GM18511 (cell line): ENCODE results near the gene CHRNA4.
"Not testable (repeated sequence)": the region's sequence is repeated elsewhere in the genome, so short reads cannot be mapped to it uniquely, and the experiment has no call there.

ENCODE experiments used
- ATAC-seq: cut with Tn5 transposase; IDR thresholded peaks from one replicate; pipeline ENCODE4 v1.9.1; 2021; ENCODE audit warnings: mild to moderate bottlenecking, moderate library complexity; ENCODE audit not compliant: unreplicated experiment

Gene CHRNA4

DNA sequence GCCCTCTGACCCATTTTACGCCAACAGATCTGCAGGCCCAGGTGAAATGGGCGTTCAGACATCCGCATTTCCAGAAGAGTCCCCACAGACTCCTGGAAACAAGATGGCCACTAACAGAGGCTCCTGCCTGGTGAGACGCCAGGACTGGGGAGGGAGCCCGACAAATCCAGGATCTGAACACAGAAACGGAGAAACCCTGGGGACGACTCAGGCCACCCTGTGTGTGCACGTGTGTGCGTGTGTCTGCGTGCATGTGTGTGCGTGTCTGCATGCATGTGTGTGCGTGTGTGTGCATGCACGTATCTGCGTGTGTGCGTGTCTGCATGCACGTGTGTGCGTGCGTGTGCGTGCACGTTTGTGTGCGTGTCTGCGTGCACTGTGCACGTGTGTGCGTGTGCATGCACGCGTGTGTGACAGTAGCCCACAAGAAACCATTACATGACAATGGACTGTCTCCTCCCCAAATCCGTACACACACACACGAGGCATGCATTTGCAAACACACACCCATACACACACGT, 24.9 kb downstream of the CHRNA4 start:
- no peak for ATAC-seq

DNA sequence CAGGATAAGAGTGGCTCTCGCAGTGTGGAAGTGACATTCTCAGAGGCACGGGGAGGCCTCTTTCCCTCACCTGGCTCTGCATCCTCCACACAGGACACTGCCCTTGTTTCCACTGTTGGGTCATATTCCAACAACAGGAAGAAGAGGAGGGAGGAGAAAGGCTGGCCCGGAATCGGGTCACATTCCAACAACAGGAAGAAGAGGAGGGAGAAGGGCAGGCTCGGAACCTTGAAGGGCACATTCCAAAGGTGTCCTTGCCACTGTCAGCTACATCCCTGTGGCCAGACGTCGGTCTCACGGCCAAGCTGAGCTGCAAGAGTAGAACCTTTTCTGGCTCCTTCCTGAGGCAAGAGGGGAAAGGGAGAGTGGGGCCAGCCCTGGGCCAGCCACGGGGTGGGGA, 25.4 kb downstream of the CHRNA4 start:
- ATAC-seq: no peak

GRCh38 chr20:63335060-63335459, 26.1 kb downstream of the CHRNA4 start:
- not testable (repeated sequence) for ATAC-seq

DNA sequence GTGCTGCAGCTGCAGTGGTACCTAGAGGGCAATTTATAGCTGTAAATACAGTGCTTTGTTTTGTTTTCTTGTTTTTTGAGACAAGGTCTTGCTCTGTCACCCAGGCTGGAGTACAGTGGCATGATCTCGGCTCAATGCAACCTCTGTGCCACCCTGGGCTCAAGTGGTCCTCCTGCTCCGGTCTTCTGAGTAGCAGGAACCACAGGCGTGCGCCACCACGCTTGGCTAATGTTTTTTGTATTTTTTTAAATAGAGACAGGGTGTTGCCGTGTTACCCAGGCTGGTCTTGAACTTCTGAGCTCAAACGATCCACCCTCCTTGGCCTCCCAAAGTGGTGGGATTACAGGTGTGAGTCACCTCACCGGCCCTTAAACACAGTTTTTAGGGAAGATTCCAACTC, 26.8 kb downstream of the CHRNA4 start:
- ATAC-seq: no peak

DNA sequence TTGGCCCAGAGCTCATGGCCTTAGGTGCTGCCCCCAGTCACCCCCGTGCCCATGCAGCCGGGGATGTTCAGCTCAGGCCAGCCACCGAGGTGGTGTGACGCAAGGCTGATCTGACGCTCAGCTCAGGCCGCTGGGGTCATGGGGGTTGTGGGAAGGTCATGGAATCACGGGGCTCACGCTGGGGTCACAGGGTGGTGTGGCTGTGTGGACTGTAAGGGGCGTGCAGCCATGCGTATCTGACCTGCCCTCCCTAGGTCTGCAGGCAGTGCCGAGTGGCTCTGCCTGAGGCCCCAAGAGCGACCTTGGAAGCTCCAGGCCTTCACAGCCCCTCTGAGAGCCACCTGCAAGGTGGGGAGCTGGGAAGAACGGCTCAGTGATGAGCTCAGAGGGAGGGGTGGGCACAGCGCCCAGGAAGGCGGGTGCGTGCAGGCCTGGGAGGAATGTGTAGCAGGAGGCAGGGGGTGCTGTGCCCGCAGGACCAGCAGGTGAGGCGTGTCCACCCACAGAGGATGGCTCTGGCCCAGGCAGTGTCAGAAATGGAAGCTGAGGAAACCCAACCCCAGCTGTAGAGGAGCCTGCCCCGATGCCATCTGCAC, 27.8 kb downstream of the CHRNA4 start:
- ATAC-seq: no peak

- ATAC-seq: no peak
Observed at GRCh38 chr20:63332488-63333240, 28.5 kb downstream of the CHRNA4 start.

DNA sequence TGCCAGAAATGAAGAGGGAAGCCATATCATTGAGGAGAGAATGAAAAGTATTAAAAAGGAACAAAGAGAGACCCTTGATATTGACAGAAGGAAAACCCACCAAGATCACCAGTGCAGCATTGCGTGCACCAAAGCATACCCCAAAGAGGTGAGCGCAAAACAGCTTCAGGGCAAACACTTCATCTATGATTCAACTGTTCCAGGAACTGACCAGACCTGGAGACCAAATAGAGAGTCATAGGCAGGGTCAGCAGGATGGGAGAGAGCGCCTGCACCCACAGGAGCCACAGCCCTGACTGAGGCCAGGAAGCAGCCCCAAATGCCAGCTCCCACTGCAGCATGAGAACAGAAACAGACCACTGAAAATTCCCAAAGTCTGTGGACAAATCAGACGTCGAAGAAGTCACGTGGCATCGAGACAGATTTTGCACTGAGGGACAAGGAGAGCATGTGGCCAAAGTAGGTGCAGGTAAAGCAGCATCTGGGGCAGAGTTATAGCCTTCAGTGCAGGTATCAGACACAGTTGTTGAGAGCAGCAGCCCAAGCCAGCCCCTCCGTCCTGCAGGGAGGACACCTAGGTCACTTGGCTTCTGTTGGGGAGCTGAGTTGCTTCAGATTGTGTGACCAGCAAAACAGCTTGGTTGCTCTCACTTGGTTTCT, 29.3 kb downstream of the CHRNA4 start:
- no peak for ATAC-seq

DNA sequence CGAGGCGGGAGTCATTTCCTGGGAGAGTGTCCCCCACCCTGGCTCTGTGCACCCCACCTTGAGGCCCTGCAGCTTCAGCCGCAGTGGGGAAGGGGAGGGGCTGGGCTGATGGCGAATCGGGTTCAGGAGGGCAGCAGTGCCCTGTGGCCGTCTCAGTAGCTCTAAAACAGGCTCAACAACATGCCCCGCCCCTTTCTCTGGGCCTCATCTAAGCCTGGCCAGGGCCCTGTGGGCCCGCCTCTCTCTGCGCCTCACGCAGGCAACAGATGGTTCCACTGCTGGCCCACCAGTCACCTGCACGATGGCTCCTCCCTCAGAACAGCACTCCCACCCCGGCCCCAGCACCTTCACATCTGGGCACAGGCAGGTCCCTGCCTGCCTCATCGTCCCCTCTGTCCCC, 30.2 kb downstream of the CHRNA4 start:
- no peak for ATAC-seq

GRCh38 chr20:63330084-63330760, 30.9 kb downstream of the CHRNA4 start:
- ATAC-seq: no peak

- ATAC-seq: no peak
Observed at GRCh38 chr20:63329331-63330083, 31.6 kb downstream of the CHRNA4 start.

DNA sequence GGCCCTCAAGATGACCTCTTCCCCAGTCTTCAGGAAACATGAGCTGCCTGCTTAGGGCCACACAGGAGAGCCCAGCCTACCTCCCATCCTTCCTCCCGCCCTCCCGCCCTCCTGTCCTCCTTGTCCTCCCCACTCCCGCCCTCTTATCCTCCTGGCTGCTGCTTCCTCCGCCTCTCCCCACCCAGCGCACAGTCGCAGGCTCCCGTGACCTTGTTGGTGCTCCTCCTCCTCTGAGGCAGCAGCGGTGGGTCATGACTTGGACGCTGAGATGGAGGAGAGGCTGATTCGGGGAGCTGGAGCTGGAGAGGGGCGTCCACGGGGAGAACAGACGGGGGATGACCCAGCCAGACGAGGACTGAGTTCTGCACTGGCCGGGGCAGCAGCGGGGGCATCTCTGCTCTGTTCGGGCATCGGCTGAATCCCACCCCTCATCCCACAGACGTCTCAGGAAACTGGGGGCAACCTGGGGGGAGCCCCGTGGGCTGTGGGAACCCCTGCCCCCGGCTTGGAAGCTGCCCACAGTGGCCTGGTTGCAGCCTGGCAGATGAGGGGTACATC, 32.4 kb downstream of the CHRNA4 start:
- ATAC-seq: no peak

DNA sequence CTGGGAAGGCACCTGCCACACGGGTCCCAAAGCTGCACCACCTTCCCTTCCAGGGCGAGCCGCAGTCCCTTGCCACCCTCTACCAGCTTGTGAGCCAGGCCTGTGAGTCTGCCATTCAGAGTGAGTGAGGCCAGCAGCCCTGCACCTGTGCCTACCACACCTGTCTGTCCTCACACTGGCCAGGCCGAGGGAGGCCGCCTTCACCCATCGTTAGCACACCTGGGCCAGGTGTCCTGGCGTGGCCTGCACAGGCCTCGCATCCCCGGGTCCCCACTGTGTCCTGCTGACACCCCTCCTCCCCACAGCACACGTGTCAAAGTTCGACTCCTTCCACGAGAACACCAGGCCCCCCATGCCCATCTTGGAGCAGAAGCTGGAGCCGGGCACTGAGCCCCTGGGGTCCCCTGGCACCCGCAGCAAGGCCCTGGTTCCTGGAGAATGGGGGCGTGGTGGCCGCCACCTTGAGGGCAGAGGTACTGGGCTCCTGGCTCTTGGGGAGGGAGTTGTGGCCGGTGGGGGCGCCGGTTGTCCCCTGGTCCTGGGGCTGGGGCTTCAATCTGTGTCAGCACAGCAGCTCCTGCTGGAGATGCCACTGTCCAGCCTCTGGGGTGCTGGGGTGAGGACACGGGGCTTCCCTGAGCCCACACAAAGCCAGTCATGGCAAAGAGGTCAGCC, 33.0 kb downstream of the CHRNA4 start:
- ATAC-seq: no peak

DNA sequence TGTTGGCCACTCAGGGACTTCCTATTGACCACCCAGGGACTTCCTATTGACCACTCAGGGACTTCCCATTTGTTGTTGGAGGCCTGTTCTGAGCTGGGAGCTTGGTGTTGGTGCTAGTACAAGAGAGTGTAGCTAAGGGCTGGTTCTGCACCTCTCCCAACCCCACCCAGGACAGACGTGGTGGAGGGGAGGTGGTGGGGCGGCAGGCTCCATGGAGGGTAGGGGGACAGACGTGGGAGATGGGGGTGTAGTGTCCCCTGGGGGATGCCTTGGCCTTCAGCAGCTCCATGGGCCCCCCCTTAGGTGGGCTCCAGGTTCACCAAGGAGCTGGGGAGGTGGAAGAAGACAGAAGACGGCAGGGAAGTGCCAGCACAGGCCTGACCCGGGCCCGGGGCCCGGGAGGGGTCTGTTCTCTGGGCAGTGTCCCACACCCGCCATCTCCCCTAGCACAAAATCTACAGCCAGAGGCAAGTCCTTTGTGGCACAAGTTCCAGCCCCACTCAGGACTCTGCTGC, 33.9 kb downstream of the CHRNA4 start:
- no peak for ATAC-seq

DNA sequence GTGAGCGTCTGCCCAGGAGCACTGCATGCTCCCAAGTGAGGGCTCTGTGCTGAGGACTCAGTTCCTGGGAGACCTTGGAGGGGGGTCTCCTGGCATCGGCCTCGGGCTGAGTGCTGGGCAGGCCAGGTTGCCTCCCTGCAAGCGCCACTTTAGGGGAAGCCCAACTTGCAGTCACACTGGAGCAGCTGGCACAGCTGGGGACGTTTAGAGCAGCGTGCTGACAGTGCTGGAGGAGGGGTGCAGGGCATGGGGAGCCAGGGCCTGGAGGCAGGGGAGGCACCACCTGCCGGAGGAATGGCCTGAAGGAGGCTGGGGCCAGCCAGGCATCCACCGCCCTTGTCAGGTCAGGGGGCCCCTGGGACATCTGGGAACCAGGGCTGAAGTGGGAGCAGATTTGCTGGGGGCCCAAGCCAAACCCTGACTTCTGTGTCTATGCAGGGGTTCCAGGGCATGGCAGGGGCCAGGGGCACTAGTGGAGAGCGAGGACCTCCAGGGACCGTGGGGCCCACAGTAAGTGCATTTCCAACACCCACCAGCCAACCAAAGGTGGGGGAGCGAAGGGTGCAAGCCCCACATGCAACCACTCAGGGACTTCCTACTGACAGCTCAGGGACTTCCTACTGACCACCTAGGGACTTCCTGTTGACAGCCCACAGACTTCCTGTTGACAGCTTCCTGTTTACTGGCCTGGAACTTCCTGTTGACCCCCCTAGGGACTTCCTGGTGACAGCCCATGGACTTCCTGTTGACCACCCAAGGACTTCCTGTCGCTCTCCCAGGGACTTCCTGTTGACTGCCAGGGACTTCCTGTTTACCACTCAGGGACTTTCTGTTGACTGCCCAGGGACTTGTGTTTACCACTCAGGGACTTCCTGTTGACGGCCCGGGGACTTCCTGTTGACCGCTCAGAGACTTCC, 34.6 kb downstream of the CHRNA4 start:
- no peak for ATAC-seq

GRCh38 chr20:63325554-63326313, 35.4 kb downstream of the CHRNA4 start:
- ATAC-seq: no peak

- no peak for ATAC-seq
Observed at GRCh38 chr20:63325021-63325471, 36.1 kb downstream of the CHRNA4 start.

- ATAC-seq: no peak
Observed at GRCh38 chr20:63323357-63323981, 37.7 kb downstream of the CHRNA4 start.
